Measurements from ENCODE around the gene GRID1.

DNA sequence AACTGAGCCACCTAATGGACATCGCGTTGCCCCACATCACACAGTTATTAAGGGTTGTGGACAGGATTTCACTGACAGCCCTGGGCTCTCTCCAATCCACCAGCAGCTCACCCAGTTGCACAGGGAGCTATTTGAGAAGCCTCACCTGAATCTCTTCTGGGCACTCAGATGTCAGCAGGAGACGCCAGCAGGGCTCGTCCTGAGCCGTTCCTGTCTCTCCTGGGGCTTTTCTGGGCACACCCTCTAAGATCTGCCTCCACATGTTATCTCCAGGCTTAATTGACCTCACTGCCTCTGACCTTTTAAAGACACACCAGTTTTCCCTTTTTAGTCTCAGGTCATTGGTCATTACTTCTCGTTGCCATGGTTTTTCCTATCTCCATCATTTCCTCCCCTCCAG lies 63.0 kb downstream of the GRID1 start:
- TF ChIP-seq POLR2A (IDR thresholded peaks at IDR 0.05; ENCODE audit: low read length) (no peak), GATA1 (IDR thresholded peaks at IDR 0.05; ENCODE audit: low read depth, low read length) (no peak)

All from erythroblast (primary cell).